ENCODE measurements around the gene KRT72.

GRCh38 chr12:52604859-52605258 lies 3.6 kb upstream of the KRT72 start:
- no peak for TF ChIP-seq CTCF (IDR thresholded peaks at IDR 0.05; ENCODE audit: insufficient read depth, low read length, poor library complexity, severe bottlenecking)
- TF ChIP-seq EZH2phosphoT487 (conservative IDR thresholded peaks at IDR 0.05; ENCODE audit: low read length) = no peak
